GM18519 (cell line): Measurements from ENCODE around the gene CALB2.
"Not testable (repeated sequence)": the region's sequence is repeated elsewhere in the genome, so short reads cannot be mapped to it uniquely, and the experiment has no call there.

Source experiments
- ATAC-seq: cut with Tn5 transposase; IDR thresholded peaks from one replicate; pipeline ENCODE4 v1.9.1; 2021; ENCODE audit warnings: mild to moderate bottlenecking, moderate library complexity; ENCODE audit not compliant: unreplicated experiment, low FRiP score

Gene CALB2

GRCh38 chr16:71358464-71358998, at the start of gene CALB2:
Gene CALB2, plus strand, starts transcription at chr16:71358723. Its CDS starts 70 bp downstream, at chr16:71358793.
- peak; percentile 77 for ATAC-seq

DNA sequence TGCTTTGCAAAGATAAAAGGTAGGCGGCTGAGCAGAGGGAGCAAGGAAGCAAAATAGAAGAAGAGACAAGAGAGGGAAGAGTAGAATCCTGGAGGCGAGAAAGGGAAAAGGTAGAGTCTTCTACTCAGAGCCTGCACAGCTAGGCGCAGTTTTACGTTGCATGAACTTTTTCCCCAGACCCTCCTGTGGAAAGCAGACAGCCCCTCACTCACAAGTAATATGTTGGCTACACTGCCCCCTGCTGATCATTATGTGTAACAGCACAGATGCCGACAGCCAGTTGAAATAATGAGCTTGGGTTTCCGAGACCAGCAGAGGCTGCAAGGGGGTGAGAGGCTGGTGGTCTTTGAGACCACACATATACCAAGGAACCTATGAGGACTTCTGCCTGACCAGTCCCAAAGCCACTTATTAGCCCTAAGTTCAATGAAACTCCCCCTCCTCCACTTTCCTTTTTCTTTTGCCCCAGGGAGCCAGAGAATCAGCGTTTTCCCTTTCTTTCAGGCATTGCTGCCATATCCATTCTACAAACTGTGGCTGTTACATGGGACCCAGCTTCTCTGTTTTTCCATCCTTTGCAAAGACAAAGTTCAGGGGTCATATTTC, 46.9 kb upstream of the CALB2 start:
- no peak for ATAC-seq

GRCh38 chr16:71313591-71313990, 44.9 kb upstream of the CALB2 start:
- not testable (repeated sequence) for ATAC-seq

DNA sequence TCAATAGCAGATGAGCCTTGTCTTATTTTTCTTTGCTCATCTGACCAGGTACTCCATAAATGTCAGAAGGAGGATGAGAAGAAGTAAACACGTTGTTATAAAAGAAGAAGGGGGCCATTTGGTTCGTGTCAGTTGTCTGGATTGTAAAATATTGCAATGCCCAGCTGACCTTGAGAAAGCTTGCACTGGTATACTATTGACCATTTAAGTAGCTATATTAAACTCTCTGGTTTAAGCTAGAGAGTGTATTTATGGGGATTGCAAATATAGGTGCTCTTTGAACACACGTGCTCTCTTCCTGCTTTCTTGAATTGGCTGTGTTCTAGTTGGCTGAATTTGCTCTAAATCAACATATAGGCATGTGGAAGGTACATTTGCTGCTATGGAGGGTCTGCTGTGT, 43.3 kb upstream of the CALB2 start:
- no peak for ATAC-seq

DNA sequence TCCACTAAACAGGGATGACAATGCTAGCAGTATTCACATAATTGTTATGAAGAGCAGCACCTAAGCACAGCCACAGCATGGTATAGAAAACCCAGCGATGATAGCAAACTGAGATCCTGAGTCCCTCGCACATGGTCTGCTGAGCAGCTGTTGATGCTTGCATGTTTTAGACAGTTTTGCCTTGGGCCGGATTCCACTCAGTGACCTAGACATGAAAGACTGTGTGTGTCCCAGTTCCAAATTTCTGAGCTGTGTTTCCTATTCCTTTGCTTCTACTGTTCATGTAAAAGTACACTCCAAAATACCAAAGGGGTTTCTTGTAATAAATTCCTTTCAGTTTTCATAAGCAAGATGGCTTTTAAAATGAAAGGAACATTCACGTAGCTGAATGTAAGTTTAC, 38.5 kb upstream of the CALB2 start:
- no peak for ATAC-seq

GRCh38 chr16:71327720-71328119, 30.8 kb upstream of the CALB2 start:
- no peak for ATAC-seq

DNA sequence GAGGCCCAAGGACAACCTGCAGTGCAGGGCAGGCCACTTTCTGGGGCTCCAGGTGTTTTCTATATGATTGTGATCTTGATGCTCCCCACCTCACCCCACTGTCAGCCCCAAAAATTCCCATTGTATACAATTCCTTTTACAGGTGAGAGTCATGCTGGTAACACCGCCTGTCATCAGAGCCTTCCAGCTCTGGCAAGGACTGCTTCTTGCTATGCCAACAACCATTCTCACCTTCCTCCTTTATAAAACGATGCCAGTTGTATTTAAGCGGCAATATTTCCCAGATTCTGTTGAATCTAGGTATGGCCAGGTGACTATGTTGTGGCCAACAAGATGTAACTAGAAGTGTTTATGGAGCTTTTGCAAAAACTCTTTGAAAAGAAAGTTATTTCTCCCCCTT, 30.4 kb upstream of the CALB2 start:
- ATAC-seq, result no peak

GRCh38 chr16:71337631-71338030, 20.9 kb upstream of the CALB2 start:
- no peak for ATAC-seq

DNA sequence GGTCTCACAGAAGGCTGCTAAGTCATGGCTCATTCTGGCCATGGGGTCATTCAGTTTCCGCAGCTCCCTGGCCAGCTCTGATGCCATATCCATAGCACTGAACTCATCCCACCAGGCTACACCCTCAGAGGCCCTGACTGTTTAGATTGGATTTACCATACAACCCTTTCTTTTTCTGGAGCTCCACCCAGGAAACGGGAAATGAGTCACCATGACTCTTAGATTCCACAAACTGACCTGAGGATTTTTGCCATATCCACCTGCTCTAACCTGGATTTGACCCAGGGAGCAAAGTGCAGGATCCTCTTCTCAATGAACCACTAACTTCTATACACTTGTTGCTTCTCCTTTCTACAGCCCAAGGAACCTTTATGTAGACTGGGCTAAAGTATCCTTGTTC, 20.3 kb upstream of the CALB2 start:
- no peak for ATAC-seq

GRCh38 chr16:71338632-71339031, 19.9 kb upstream of the CALB2 start:
- no peak for ATAC-seq

DNA sequence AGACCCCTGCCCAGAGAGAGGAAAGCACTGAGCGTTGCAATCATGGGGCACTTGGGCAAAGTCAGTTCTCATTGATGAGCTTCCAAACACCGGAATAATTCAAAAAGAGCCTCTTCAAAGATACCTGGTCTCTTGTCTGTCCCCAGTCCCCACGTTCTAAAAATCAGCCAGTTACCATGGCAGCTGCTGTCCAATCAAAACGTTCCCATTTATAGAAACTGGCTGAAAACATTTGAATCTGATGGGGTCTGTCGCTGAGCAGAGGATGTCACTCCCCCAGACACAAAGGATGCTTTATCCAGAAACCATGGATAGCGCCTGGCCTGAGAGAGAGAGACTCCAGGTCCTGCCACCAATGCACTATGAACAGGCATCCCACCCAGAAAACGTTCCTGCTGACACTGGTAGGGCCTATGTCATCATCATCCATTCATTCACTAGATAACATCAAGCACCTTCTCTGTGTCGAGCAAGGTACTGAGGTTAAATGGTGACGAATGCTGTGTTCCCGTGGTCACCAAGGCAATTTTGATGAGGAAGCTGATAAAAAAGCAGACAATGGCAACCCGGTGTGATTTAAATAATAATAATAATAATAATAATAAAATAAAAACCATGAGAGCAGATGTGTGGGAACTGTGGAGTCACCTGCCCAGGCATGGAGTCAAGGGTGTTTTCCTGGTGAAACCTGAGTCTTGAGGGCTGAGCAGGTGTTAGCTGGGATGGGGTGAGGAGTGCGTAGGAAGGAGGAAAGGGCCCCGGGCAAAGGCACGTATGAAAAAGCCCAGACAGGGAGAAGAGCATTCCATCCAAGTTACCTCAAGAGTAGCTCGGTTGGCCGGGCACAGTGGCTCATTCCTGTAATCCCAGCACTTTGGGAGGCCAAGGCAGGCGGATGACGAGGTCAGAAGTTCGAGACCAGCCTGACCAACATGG, 19.0 kb upstream of the CALB2 start:
- ATAC-seq, result no peak

DNA sequence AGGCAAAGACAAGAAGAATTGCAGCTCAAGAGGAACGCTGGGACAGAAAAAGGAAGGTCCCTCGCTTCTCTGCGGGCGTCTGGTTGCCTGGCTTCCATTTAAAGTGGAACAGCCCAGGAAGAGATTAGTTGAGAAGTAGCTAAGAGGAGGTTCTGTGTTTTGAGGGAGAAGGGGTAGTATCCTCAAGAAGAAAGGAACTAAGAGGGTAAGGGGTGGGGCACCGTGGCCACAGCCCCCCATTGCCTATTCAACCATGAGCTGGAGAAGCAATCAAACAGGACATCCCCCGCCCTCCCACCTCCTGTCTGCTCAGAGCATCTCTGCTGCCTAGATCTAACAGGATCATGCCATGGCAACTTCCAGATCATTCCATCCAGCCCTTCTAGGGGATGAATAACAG, 18.1 kb upstream of the CALB2 start:
- ATAC-seq, result no peak

DNA sequence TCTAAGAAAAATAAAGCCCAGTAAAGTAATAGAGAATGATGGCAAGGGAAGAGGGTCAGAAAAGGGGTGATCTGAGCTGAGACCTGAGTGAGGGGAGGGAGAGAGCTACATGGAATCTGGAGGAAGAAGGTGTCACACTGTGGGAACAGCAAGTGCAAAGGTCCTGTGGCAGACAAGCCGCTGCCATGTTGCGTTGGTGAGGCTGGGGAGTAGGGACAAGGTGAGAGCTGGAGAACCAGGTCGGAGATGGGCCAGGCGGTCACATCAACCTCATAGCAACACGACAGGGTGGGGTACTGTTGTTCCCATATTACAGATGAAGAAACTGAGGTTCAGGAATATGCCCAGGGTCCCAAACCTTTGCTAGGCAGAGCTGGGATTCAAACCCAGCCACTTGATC, 16.6 kb upstream of the CALB2 start:
- ATAC-seq, result no peak

GRCh38 chr16:71343078-71343477, 15.4 kb upstream of the CALB2 start:
- no peak for ATAC-seq

GRCh38 chr16:71344315-71344905, 14.1 kb upstream of the CALB2 start:
- ATAC-seq, result no peak

GRCh38 chr16:71345031-71345430, 13.5 kb upstream of the CALB2 start:
- ATAC-seq, result no peak

DNA sequence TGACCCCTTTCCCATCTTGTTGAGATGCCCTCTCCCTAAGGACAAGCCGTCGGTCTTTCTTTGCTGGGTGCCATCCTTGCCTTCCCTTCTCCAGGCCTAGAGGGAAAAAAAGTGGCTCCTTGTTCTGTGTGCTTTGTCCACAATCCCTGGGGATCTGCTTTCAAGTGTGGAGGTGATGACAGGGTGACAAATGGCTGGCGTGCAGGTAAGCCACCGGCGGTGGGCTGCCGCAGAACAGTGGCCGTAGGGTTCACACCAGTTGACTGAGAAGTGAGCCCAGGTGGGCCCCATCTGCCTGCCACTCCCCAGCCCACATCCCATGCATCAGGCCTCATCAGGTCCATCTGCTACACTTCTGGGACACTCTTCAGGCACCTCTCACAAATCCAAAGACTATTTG, 11.4 kb upstream of the CALB2 start:
- ATAC-seq, result no peak

DNA sequence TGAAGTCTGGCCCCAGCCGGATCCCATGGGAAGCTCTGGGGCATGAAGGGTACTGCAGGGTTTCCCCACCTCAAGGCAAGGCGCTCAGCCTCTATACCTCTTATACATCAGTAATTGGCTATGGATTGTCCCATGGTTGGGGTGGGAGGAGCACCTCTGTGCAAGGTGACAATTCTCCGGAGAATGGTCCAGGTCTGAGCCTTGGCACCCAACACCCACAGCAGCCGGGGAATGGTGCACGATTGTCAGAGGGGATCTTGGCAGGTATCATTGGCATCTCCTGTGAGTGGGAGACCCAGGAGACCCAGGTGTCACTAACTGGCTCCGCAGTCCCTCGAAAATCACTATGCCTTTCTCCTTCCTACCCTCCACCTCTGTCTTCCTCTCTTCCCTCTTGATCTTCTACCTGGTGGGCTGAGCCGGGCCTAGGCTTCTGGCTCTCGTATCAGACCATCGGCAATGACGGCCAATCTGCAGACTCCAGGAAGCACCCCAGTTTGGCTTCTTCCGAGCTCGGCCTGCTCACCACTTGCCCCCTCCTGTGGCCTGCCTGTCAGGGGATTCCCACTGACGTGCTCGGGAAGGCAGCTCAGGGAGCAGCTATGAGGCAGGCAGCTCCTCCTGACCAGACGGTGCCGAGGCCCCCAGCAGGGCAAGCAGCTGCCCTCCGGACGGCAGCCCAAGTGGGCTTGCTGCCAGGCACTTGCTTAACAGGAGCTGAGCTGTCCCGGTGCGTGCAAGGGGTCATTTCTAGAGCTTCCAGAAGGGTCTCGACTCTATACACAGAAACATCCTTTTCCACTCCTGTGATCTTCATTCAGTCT, 10.0 kb upstream of the CALB2 start:
- no peak for ATAC-seq

GRCh38 chr16:71350821-71351557, 7.5 kb upstream of the CALB2 start:
- ATAC-seq, result no peak

GRCh38 chr16:71351558-71351901, 7.0 kb upstream of the CALB2 start:
- no peak for ATAC-seq
